ENCODE data around the gene BPHL. TPM values are rescaled to one million over a fixed set of nuclear protein-coding genes. Genes with fewer than 3 reads are reported as not detected.
"Not testable (repeated sequence)": the region's sequence is repeated elsewhere in the genome, so short reads cannot be mapped to it uniquely, and the experiment has no call there.

BPHL gene
- total RNA-seq, 2 donors from 2014 or later, result 7.7 to 9.6 TPM

GRCh38 chr6:3147914-3148757, 29.6 kb downstream of the BPHL start:
- no peaks in the 10 kb centered on the region for H3K9me3 ChIP-seq (ENCODE audit: control insufficient read depth, low read length, poor library complexity, severe bottlenecking)
- Mint-ChIP-seq H3K36me3 (ENCODE audit: low read depth) (peaks cover 3% of the 10 kb centered on the region), H3K27me3 (no peaks in the 10 kb centered on the region), H3K27ac (no peak overlapping the region), H3K4me1 (peaks cover 5% of the 10 kb centered on the region), H3K4me3 (no peak overlapping the region)
- ATAC-seq (no peak), DNase-seq (no peak)

DNA sequence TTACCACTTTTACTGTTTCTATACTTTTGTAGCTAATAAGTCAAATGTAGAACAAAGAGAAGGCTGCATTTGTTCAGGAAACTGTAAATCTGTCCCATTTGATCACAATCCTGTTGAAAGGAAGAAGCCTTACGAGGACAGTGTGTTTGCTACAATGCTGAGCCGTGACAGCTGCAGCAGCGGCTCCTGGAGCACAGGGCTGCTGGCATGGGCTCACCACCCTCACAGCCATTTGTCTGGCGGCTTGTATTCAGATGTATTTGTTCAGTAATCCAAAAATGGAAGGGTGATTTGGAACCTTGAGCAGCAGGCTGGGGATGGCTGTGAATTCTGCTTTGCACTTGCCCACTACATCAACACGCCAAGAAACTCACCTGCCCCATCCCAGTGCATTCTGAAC, 33.2 kb downstream of the BPHL start:
- H3K4me1 Mint-ChIP-seq, result peaks cover 4% of the 10 kb centered on the region
- H3K27ac Mint-ChIP-seq, result no peak overlapping the region
- H3K36me3 Mint-ChIP-seq (ENCODE audit: low read depth), result peaks cover 3% of the 10 kb centered on the region
- no peaks in the 10 kb centered on the region for H3K9me3 ChIP-seq (ENCODE audit: control insufficient read depth, low read length, poor library complexity, severe bottlenecking)
- DNase-seq (no peak), ATAC-seq (no peak)
- no peaks in the 10 kb centered on the region for H3K27me3 Mint-ChIP-seq
- no peak overlapping the region for H3K4me3 Mint-ChIP-seq

GRCh38 chr6:3152689-3153088, 34.2 kb downstream of the BPHL start:
- no peaks in the 10 kb centered on the region for H3K9me3 ChIP-seq (ENCODE audit: control insufficient read depth, low read length, poor library complexity, severe bottlenecking)
- ATAC-seq (no peak), DNase-seq (no peak)
- no peaks in the 10 kb centered on the region for H3K27me3 Mint-ChIP-seq
- H3K4me3 Mint-ChIP-seq, result no peak overlapping the region
- H3K36me3 Mint-ChIP-seq (ENCODE audit: low read depth), result no peaks in the 10 kb centered on the region
- no peak overlapping the region for H3K27ac Mint-ChIP-seq
- H3K4me1 Mint-ChIP-seq, result peaks cover 6% of the 10 kb centered on the region

GRCh38 chr6:3155416-3155815, 36.9 kb downstream of the BPHL start:
- H3K36me3 Mint-ChIP-seq (ENCODE audit: low read depth); H3K27ac Mint-ChIP-seq; DNase-seq; ATAC-seq; H3K9me3 ChIP-seq (ENCODE audit: control insufficient read depth, low read length, poor library complexity, severe bottlenecking); H3K27me3 Mint-ChIP-seq: not testable (repeated sequence)
- Mint-ChIP-seq H3K4me1 (peaks cover 17% of the 10 kb centered on the region), H3K4me3 (peak overlapping the region; percentile 41)

DNA sequence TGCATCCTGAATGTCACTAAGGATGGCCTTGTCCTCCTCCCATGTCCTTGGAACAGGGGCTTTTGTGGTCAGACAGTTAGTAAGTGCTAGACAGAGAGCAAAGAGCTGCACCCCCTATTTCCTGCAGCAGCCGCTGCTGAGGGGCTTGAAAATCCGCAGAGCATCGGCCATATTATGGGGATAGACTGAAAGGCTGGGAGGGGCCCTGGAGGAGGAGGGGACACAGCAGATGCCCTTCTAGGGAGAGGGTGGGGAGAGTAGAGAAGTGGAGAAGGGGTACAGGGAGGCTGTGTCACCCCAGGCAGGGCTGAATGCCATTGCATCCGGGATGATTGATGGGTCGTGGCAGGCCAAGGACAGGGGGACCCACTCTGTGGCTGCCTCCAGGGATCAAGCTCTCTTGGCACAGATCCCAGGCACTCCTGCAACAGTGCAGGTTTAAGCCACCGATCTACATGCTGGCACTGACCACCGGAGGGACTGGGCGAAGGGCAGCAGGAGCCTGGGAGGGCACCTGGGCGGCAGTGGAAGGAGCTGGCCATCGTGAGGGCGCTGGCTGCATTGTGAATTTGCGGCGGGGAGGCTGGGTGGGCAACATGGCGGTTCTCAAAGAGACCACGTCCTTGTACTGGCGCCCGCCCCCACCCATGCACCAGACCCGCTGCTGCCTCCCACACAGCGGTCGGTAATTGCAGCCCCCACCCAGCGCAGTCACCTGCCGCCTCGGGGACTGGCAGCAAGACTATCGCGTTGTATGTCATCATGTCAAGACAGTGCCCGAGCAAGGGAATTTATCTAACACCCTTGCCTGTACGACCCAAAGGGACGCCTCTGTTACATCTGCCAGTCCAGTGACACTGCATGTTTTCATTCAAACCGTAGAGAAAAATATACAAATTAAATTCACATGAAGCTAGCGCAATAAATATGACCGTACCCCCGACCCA, 37.9 kb downstream of the BPHL start:
- H3K27me3 Mint-ChIP-seq; H3K36me3 Mint-ChIP-seq (ENCODE audit: low read depth); H3K9me3 ChIP-seq (ENCODE audit: control insufficient read depth, low read length, poor library complexity, severe bottlenecking): not testable (repeated sequence)
- DNase-seq (peak in 2 of 3 donors; percentile 11 to 19), ATAC-seq (peak; percentile 3)
- Mint-ChIP-seq H3K27ac (peak overlapping the region; percentile 93), H3K4me1 (peaks cover 21% of the 10 kb centered on the region), H3K4me3 (peak overlapping the region; percentile 89)

DNA sequence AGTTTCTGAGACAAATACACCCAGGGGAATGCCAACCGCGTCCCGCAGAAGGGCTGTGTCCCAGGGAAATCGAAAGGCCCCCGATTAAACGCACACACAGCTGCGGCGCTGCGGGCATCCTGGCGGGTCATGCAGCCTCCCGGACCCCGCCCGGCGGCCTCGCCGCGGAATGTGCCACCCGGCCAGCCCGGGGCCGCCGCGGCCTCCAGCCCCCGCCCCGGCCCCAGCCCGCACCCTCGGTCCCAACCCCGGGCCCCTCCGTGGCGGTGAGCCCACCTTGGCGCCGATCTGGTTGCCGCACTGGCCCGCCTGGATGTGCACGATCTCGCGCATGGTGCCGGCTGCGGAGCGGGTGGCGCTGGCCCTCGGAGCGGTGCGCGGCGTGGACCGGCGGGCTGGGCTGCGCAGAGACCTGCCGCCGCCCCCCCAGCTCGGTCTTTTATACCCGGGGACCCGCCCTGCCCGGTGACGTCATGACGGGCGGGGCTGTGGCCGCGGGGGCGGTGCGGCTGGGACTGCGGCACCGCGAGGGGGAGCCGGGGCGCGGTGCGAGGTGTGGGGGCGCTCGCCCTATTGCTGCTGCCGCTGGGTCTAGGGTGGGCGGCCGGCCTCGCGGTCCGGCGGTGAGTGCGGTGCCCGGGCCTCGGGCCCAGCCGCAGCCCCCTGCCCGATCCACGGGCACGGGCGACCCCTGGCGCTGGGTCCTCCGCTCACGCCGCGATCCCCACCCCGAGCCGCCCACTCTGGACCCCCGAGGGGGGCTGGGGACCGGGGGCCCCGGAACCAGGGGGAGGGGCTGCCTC, 38.8 kb downstream of the BPHL start, which contains the start of gene TUBB2A:
Gene TUBB2A, minus strand, starts transcription at position 414 of the 803 bp plus-strand sequence. Its CDS starts 81 bp downstream, at position 333.
- H3K27me3 Mint-ChIP-seq, result no peaks in the 10 kb centered on the region
- peak within 1 kb of the TSS; percentile 93 for H3K27ac Mint-ChIP-seq
- H3K4me1 Mint-ChIP-seq, result peaks cover 25% of the 10 kb centered on the region
- DNase-seq, result peak; percentile 87 to 92 (median 88)
- peak within 1 kb of the TSS; percentile 89 for H3K4me3 Mint-ChIP-seq
- peak; percentile 77 for ATAC-seq
- no peaks in the 10 kb centered on the region for H3K9me3 ChIP-seq (ENCODE audit: control insufficient read depth, low read length, poor library complexity, severe bottlenecking)
- no peaks in the 10 kb centered on the region for H3K36me3 Mint-ChIP-seq (ENCODE audit: low read depth)

- H3K36me3 Mint-ChIP-seq (ENCODE audit: low read depth), result no peaks in the 10 kb centered on the region
- H3K27ac Mint-ChIP-seq, result peak overlapping the region; percentile 94
- DNase-seq (peak; percentile 48 to 66 (median 51)), ATAC-seq (peak; percentile 72)
- H3K27me3 Mint-ChIP-seq, result no peaks in the 10 kb centered on the region
- peaks cover 32% of the 10 kb centered on the region for H3K4me1 Mint-ChIP-seq
- peak overlapping the region; percentile 64 for H3K4me3 Mint-ChIP-seq
- H3K9me3 ChIP-seq (ENCODE audit: control insufficient read depth, low read length, poor library complexity, severe bottlenecking), result no peaks in the 10 kb centered on the region
Observed at GRCh38 chr6:3159805-3160781, 41.6 kb downstream of the BPHL start.

- DNase-seq, result no peak
- no peaks in the 10 kb centered on the region for H3K36me3 Mint-ChIP-seq (ENCODE audit: low read depth)
- peaks cover 7% of the 10 kb centered on the region for H3K27me3 Mint-ChIP-seq
- peak overlapping the region; percentile 89 for H3K4me3 Mint-ChIP-seq
- no peak overlapping the region for H3K27ac Mint-ChIP-seq
- H3K9me3 ChIP-seq (ENCODE audit: control insufficient read depth, low read length, poor library complexity, severe bottlenecking), result no peaks in the 10 kb centered on the region
- no peak for ATAC-seq
- H3K4me1 Mint-ChIP-seq, result peaks cover 26% of the 10 kb centered on the region
Observed at GRCh38 chr6:3162067-3162497, 43.6 kb downstream of the BPHL start.

DNA sequence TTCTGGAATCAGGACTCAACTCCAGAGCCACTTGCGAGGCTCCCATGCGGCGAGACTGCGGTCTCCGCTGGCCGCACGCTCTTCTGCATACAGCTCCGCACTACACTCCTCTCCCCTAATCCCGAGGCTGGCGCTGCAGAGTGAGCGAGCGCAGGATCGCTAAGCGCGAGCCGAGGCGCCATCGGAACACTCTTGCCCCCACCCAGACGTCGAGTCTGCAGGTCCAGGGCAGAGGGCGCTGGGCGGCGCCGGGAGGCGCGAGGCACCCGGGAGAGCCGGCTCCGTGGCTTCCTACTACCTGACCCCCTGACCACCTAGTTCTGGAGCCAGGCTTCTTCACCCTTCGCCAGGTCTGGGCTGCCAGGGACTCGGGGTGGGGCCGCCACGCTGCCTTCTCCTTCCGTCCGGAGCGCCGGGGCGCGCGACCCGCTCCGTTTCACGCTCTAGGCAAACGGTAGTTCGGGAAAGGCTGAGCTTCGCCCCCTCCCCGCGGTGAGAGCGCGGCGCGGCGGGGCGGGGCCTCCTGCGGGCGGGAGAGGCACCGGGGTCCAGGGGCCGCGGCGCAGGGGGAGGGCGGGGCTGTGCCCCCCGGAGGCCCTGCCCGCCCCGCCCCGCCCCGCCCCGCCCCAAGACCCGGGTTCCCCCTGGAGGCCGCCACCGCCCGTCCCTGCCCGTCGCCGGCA, 44.2 kb downstream of the BPHL start:
- peak; percentile 53 for ATAC-seq
- peak; percentile 24 to 77 (median 72) for DNase-seq
- Mint-ChIP-seq H3K27me3 (peaks cover 12% of the 10 kb centered on the region), H3K4me3 (peak overlapping the region; percentile 89), H3K4me1 (peaks cover 26% of the 10 kb centered on the region), H3K27ac (no peak overlapping the region), H3K36me3 (ENCODE audit: low read depth) (no peaks in the 10 kb centered on the region)
- H3K9me3 ChIP-seq (ENCODE audit: control insufficient read depth, low read length, poor library complexity, severe bottlenecking), result no peaks in the 10 kb centered on the region

- H3K4me3 Mint-ChIP-seq, result peak overlapping the region; percentile 89
- no peak overlapping the region for H3K27ac Mint-ChIP-seq
- ATAC-seq, result no peak
- no peaks in the 10 kb centered on the region for H3K9me3 ChIP-seq (ENCODE audit: control insufficient read depth, low read length, poor library complexity, severe bottlenecking)
- DNase-seq, result no peak
- H3K27me3 Mint-ChIP-seq, result peaks cover 12% of the 10 kb centered on the region
- H3K4me1 Mint-ChIP-seq, result peaks cover 25% of the 10 kb centered on the region
- no peaks in the 10 kb centered on the region for H3K36me3 Mint-ChIP-seq (ENCODE audit: low read depth)
Observed at GRCh38 chr6:3163248-3163594, 44.7 kb downstream of the BPHL start.

GRCh38 chr6:3164388-3164787, 45.9 kb downstream of the BPHL start:
- Mint-ChIP-seq H3K27me3 (peaks cover 12% of the 10 kb centered on the region), H3K27ac (no peak overlapping the region), H3K4me3 (no peak overlapping the region), H3K4me1 (peaks cover 23% of the 10 kb centered on the region), H3K36me3 (ENCODE audit: low read depth) (no peaks in the 10 kb centered on the region)
- no peaks in the 10 kb centered on the region for H3K9me3 ChIP-seq (ENCODE audit: control insufficient read depth, low read length, poor library complexity, severe bottlenecking)
- ATAC-seq (no peak), DNase-seq (no peak)
